ENCODE measurements around the gene EPN2.

The EPN2 gene

DNA sequence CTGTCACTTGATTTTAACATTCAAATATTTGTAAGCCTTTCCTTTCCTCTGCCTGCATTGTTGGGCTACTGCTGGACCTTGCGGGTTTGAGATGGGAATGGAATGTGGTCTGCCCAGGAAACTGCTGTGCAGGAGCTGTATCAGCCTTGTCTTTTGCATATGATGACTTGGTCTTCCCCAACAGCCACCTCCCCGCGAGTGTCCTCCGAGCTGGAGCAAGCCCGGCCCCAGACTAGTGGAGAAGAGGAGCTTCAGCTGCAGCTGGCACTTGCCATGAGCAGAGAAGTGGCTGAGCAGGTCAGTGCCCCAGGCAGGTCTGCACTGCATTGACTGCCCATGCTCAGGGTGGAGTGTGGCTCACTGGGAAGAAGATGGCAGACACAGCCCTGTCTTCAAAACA, 72.5 kb downstream of the EPN2 start:
- TF ChIP-seq, protein P1, sequence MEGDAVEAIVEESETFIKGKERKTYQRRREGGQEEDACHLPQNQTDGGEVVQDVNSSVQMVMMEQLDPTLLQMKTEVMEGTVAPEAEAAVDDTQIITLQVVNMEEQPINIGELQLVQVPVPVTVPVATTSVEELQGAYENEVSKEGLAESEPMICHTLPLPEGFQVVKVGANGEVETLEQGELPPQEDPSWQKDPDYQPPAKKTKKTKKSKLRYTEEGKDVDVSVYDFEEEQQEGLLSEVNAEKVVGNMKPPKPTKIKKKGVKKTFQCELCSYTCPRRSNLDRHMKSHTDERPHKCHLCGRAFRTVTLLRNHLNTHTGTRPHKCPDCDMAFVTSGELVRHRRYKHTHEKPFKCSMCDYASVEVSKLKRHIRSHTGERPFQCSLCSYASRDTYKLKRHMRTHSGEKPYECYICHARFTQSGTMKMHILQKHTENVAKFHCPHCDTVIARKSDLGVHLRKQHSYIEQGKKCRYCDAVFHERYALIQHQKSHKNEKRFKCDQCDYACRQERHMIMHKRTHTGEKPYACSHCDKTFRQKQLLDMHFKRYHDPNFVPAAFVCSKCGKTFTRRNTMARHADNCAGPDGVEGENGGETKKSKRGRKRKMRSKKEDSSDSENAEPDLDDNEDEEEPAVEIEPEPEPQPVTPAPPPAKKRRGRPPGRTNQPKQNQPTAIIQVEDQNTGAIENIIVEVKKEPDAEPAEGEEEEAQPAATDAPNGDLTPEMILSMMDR (IDR thresholded peaks at IDR 0.05; ENCODE audit: low read depth, low read length, missing control alignments), result no peak
- H3K4me3 ChIP-seq (replicated peaks; ENCODE audit: low read depth, low read length), result no peak overlapping the region
- no peak for DNase-seq (ENCODE audit: extremely low read depth, low read depth)

DNA sequence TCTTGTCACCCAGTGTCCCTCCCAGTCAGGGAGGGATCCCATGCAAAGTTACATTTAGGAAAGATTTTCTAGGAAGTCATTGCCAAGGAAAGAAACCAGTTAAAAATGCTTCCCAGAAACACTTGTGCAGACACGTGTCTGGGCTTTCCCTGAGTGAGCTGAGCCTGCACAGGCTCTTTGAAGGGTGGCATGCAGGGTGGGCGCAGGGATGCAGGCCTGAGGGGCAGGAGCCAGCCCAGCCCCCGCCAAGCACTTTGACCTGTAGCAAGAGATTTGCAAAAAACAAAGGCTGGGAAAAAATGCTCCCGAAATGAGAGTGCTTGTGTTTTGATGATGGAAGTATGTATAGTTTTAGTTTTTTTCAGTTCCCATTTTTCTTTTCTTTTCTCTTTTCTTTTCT, 73.0 kb downstream of the EPN2 start:
- no peak for DNase-seq (ENCODE audit: extremely low read depth, low read depth)
- H3K4me3 ChIP-seq (replicated peaks; ENCODE audit: low read depth, low read length), result no peak overlapping the region
- TF ChIP-seq, protein P1 (IDR thresholded peaks at IDR 0.05; ENCODE audit: low read depth, low read length, missing control alignments), result no peak

DNA sequence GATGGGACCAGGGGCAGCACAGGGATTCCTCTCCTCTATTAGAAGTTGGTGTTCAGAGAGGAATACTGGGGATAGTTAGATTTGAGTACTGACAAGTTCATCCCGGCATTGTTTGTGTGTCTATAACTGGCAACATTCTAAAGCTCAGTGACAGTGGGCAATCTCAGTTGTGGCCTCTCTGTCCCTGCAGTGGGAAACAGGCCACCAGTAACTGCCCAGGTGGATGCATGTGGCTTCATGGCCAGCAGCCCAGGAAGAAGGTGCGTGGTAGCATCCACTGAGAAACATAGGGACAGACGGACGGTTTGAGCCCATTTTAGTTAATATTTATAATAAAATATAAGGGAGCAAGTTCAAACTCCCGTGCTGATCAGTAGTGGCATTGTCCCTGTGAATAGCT, 73.8 kb downstream of the EPN2 start:
- TF ChIP-seq, protein P1 (IDR thresholded peaks at IDR 0.05; ENCODE audit: low read depth, low read length, missing control alignments), result no peak
- no peak overlapping the region for H3K4me3 ChIP-seq (replicated peaks; ENCODE audit: low read depth, low read length)
- DNase-seq (ENCODE audit: extremely low read depth, low read depth), result no peak

DNA sequence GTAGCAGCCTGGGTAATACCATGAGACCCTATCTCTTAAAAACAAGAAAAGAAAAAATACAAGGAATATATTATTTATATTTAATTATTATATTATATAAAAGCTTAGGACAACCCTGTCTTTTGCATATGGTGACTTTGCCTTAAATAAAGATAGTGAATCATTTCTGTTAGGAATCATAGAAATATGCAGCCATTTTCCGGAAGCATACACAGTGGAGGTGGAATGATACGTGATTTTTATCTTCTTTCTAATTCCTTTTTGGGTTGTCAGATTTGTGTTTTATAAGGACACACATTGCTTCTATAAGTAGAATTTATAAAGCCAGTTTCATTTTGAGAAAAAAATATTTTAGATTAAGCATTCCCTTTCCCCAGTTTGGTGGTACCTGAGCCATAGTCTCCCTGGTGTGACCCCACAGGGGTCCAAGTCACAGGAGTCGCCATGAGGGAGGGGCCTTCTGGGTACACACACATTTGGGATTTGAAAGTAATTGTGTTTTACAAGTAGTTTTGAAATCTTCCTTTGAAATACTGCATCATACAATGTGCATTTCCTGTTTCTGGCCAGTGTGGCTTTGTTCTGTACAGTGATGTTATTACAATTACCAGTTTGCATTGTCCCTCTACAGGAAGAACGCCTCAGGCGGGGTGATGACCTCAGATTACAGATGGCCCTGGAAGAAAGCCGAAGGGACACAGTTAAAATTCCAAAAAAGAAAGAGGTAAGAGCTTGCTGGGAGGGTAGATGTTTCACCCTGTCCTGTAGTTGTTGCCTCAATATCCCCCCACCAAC, 74.5 kb downstream of the EPN2 start:
- TF ChIP-seq, protein P1 (IDR thresholded peaks at IDR 0.05; ENCODE audit: low read depth, low read length, missing control alignments), result no peak
- H3K4me3 ChIP-seq (replicated peaks; ENCODE audit: low read depth, low read length), result no peak overlapping the region
- no peak for DNase-seq (ENCODE audit: extremely low read depth, low read depth)

DNA sequence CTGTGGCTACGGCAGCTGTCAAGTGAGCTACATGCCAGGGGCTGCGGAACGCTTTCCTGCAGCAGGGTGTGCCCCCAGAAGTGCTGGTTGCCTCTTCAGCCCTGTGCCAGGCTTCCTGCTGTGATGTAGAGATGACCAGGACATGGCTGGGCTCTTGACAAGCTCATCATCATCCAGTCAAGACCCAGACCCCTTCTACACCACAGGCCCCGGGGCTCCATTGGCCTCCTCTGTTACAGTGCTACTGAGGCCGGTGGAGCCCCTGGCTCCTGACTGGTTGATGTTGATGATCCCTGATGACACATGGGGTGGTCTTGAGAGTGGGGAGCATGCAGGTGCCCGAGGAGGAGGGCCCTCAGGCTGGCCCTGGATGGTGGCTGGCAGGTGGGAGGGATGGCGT, 75.2 kb downstream of the EPN2 start:
- H3K4me3 ChIP-seq (replicated peaks; ENCODE audit: low read depth, low read length), result no peak overlapping the region
- TF ChIP-seq, protein P1 (IDR thresholded peaks at IDR 0.05; ENCODE audit: low read depth, low read length, missing control alignments), result no peak
- DNase-seq (ENCODE audit: extremely low read depth, low read depth), result no peak

DNA sequence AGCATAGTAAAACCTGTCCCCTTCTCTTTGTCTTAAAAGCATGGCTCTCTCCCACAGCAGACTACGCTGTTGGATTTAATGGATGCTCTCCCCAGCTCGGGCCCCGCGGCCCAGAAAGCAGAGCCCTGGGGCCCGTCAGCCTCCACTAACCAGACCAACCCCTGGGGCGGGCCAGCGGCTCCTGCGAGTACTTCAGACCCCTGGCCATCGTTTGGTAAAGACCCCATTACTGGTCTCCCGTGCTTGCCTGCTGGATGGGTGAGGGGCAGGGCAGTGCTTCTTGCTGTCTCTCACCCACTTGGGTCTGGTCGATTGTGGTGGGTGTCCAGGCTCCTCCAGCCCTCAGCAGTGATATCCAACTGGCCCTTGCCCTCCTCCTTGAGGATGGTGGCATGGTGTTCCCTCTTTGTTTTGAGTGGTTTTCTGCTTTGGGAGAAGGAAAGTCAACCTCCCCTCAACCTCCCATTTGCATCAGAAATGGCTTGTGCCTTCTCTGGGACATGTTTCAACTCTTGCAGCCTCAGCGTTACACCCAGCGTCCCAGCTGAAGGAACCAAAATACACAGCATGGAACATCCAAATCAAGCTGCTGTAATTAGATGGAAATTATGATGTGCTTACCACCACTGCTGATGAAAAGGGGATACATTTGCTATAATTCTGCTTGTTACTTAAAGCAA, 76.0 kb downstream of the EPN2 start:
- TF ChIP-seq, protein P1 (IDR thresholded peaks at IDR 0.05; ENCODE audit: low read depth, low read length, missing control alignments), result no peak
- no peak overlapping the region for H3K4me3 ChIP-seq (replicated peaks; ENCODE audit: low read depth, low read length)
- DNase-seq (ENCODE audit: extremely low read depth, low read depth), result no peak

Data from HFF-Myc (cell line).